Epithelial cell of esophagus (primary cell): ENCODE measurements around the gene TENM4.

Experiments
- DNase-seq: peaks from one replicate; pipeline ENCODE4 v3.0.0; 2010; ENCODE audit warnings: low read depth
- H3K4me3 ChIP-seq: 2 replicates; pipeline ENCODE4 v1.5.1; 2011; ENCODE audit warnings: mild to moderate bottlenecking, low read length, control low read depth
- CTCF ChIP-seq: IDR thresholded peaks from 2 replicates; pipeline ENCODE4 v1.5.1; 2011; ENCODE audit warnings: low read depth, mild to moderate bottlenecking, low read length, control low read depth, inconsistent platforms; ENCODE audit not compliant: insufficient read depth; ENCODE audit errors: missing control alignments

TENM4 gene

GRCh38 chr11:78821371-78822306 lies 619.2 kb downstream of the TENM4 start:
- no peak overlapping the region for H3K4me3 ChIP-seq
- peak; percentile 66 for DNase-seq
- no peak for TF ChIP-seq CTCF

- DNase-seq, result no peak
- TF ChIP-seq CTCF, result no peak
- no peak overlapping the region for H3K4me3 ChIP-seq
These were observed 620.1 kb downstream of the TENM4 start for GRCh38 chr11:78820741-78821140.

- peak; percentile 46 for DNase-seq
- H3K4me3 ChIP-seq, result no peak overlapping the region
- TF ChIP-seq CTCF, result no peak
These were observed 622.6 kb downstream of the TENM4 start for GRCh38 chr11:78818201-78818600.

GRCh38 chr11:78815831-78816230 lies 625.0 kb downstream of the TENM4 start:
- DNase-seq, result no peak
- H3K4me3 ChIP-seq, result no peak overlapping the region
- TF ChIP-seq CTCF, result no peak

GRCh38 chr11:78812513-78813293 lies 628.1 kb downstream of the TENM4 start:
- peak; percentile 51 for DNase-seq
- no peak for TF ChIP-seq CTCF
- H3K4me3 ChIP-seq, result no peak overlapping the region

GRCh38 chr11:78810559-78811009 lies 630.2 kb downstream of the TENM4 start:
- DNase-seq, result no peak
- TF ChIP-seq CTCF, result no peak

More at GRCh38 chr11:78810559-78811009, 630.2 kb downstream of the TENM4 start:
- no peak overlapping the region for H3K4me3 ChIP-seq
